Measurements from ENCODE around the gene WNK4.

Gene WNK4

DNA sequence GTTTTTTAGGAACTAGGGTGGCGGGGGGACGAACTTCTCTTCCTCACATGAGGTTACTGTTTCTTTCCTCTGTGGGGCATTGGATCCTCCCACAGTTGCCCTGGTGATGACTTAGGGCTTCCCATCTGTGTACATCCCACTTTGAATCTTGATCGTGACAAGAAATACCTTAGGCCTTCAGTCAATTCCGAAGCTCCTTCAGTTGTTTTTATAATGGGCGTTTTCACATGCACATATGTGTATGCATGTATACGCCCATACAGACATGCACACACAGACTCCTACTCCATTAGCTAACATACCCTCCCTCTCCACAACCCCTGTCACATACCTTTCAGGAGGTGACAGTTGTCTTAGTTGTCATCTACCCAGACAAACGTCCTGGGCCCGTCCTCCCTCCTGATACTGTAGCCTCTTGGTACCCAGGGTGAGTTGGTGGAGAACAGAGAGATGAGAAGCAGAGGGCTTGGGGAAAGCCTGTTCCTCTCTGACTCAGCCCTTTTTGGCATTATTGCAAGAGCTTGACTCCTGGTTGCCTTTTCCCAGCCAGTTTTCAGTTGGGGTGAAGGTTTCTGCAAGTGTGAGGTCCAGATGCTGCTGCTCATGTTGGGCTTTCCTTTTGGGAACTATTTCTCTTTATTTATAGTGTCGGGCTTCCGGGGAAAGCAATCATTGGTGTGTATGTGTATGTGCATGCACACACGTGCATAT lies 61.7 kb downstream of the WNK4 start:
- H3K9me3 Mint-ChIP-seq: no peaks in the 10 kb centered on the region
- no peak overlapping the region for H3K4me3 Mint-ChIP-seq
- peaks cover 57% of the 10 kb centered on the region for H3K36me3 Mint-ChIP-seq (ENCODE audit: insufficient read depth)
- DNase-seq (ENCODE audit: low spot score in 2 of 2) (no peak), ATAC-seq (replicated peaks; ENCODE audit: extremely low read depth, poor library complexity, severe bottlenecking) (no peak)
- H3K27ac Mint-ChIP-seq (ENCODE audit: low read depth): no peak overlapping the region
- no peaks in the 10 kb centered on the region for H3K27me3 Mint-ChIP-seq
- H3K4me1 Mint-ChIP-seq: peaks cover 9% of the 10 kb centered on the region

- H3K36me3 Mint-ChIP-seq (ENCODE audit: insufficient read depth): peaks cover 45% of the 10 kb centered on the region
- H3K4me3 Mint-ChIP-seq: no peak overlapping the region
- H3K27me3 Mint-ChIP-seq: no peaks in the 10 kb centered on the region
- H3K4me1 Mint-ChIP-seq: peaks cover 9% of the 10 kb centered on the region
- no peaks in the 10 kb centered on the region for H3K9me3 Mint-ChIP-seq
- no peak for ATAC-seq (replicated peaks; ENCODE audit: extremely low read depth, poor library complexity, severe bottlenecking)
- no peak for DNase-seq (ENCODE audit: low spot score in 2 of 2)
- peak overlapping the region; percentile 19 for H3K27ac Mint-ChIP-seq (ENCODE audit: low read depth)
Measured at GRCh38 chr17:42843358-42843934, 63.0 kb downstream of the WNK4 start.

DNA sequence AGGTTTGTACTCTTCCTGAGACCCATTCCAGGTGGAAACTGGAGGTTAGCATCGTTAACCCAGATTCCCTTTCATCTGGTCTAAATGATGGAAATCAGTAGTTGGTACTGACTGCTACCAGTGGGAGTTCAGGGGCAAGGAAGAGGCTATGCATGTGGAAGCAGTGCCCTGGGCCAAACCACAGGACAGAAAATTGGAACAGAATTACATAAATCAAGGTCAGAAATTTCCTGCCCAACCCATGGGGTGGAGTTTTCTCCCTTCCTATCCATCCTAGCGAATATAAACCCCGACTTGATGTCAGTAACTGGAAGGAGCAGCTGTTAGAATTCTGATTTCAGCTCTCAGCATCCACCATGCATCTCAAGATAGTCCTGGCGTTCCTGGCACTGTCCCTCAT lies 63.9 kb downstream of the WNK4 start, which contains the start of gene AOC2:
Gene AOC2, plus strand, starts transcription at position 310 of the 400 bp plus-strand sequence. Its CDS starts 47 bp downstream, at position 357.
- Mint-ChIP-seq H3K4me1 (peaks cover 9% of the 10 kb centered on the region), H3K27ac (ENCODE audit: low read depth) (peak within 1 kb of the TSS; percentile 19), H3K36me3 (ENCODE audit: insufficient read depth) (peaks cover 37% of the 10 kb centered on the region), H3K27me3 (no peaks in the 10 kb centered on the region), H3K4me3 (no peak within 1 kb of the TSS), H3K9me3 (no peaks in the 10 kb centered on the region)
- ATAC-seq (replicated peaks; ENCODE audit: extremely low read depth, poor library complexity, severe bottlenecking) (no peak), DNase-seq (ENCODE audit: low spot score in 2 of 2) (no peak)

GRCh38 chr17:42844761-42845555 lies 64.5 kb downstream of the WNK4 start:
- Mint-ChIP-seq H3K27ac (ENCODE audit: low read depth) (no peak overlapping the region), H3K36me3 (ENCODE audit: insufficient read depth) (peaks cover 31% of the 10 kb centered on the region)
- ATAC-seq (replicated peaks; ENCODE audit: extremely low read depth, poor library complexity, severe bottlenecking): no peak

GRCh38 chr17:42845556-42845917 lies 65.1 kb downstream of the WNK4 start:
- H3K27ac Mint-ChIP-seq (ENCODE audit: low read depth): no peak overlapping the region
- peaks cover 27% of the 10 kb centered on the region for H3K36me3 Mint-ChIP-seq (ENCODE audit: insufficient read depth)
- ATAC-seq (replicated peaks; ENCODE audit: extremely low read depth, poor library complexity, severe bottlenecking) (no peak), DNase-seq (ENCODE audit: low spot score in 2 of 2) (no peak)
- peaks cover 9% of the 10 kb centered on the region for H3K4me1 Mint-ChIP-seq
- no peak overlapping the region for H3K4me3 Mint-ChIP-seq
- no peaks in the 10 kb centered on the region for H3K9me3 Mint-ChIP-seq
- no peaks in the 10 kb centered on the region for H3K27me3 Mint-ChIP-seq

More at GRCh38 chr17:42844761-42845555, 64.5 kb downstream of the WNK4 start:
- H3K27me3 Mint-ChIP-seq: no peaks in the 10 kb centered on the region
- DNase-seq (ENCODE audit: low spot score in 2 of 2): no peak
- no peaks in the 10 kb centered on the region for H3K9me3 Mint-ChIP-seq
- no peak overlapping the region for H3K4me3 Mint-ChIP-seq
- peaks cover 9% of the 10 kb centered on the region for H3K4me1 Mint-ChIP-seq

GRCh38 chr17:42845918-42846593 lies 65.6 kb downstream of the WNK4 start:
- no peak overlapping the region for H3K4me3 Mint-ChIP-seq
- H3K27me3 Mint-ChIP-seq: no peaks in the 10 kb centered on the region
- ATAC-seq (replicated peaks; ENCODE audit: extremely low read depth, poor library complexity, severe bottlenecking): no peak
- H3K36me3 Mint-ChIP-seq (ENCODE audit: insufficient read depth): peaks cover 22% of the 10 kb centered on the region
- H3K4me1 Mint-ChIP-seq: peaks cover 9% of the 10 kb centered on the region
- DNase-seq (ENCODE audit: low spot score in 2 of 2): no peak
- H3K27ac Mint-ChIP-seq (ENCODE audit: low read depth): no peak overlapping the region
- no peaks in the 10 kb centered on the region for H3K9me3 Mint-ChIP-seq

Data from central memory CD8-positive, alpha-beta T cell (primary cell).